Bone marrow (tissue), 2 donors: Measurements from ENCODE around the gene SDSL.

Experiments
- DNase-seq, 2 donors: peaks; one replicate each; lab custom pipeline; 2025; lab: John Stamatoyannopoulos, UW

The SDSL gene

GRCh38 chr12:113420996-113421595, 1.1 kb upstream of the SDSL start:
- no peak for DNase-seq

GRCh38 chr12:113422886-113423669, 898 bp downstream of the SDSL start:
- no peak for DNase-seq

GRCh38 chr12:113424456-113424855, 2.3 kb downstream of the SDSL start:
- DNase-seq = no peak

GRCh38 chr12:113424915-113425823, 3.0 kb downstream of the SDSL start:
- peak; percentile 25 to 41 for DNase-seq

- DNase-seq = no peak
These were observed 3.8 kb downstream of the SDSL start for GRCh38 chr12:113425960-113426453.

GRCh38 chr12:113427882-113428281, 5.7 kb downstream of the SDSL start:
- no peak for DNase-seq

GRCh38 chr12:113428482-113428881, 6.3 kb downstream of the SDSL start:
- DNase-seq = no peak

GRCh38 chr12:113432986-113433385, 10.8 kb downstream of the SDSL start:
- no peak for DNase-seq

GRCh38 chr12:113435367-113435766, 13.2 kb downstream of the SDSL start:
- DNase-seq = no peak

GRCh38 chr12:113436586-113436985, 14.4 kb downstream of the SDSL start:
- DNase-seq = no peak

- no peak for DNase-seq
These were observed 15.0 kb downstream of the SDSL start for GRCh38 chr12:113436993-113437728.

GRCh38 chr12:113437729-113438100, 15.5 kb downstream of the SDSL start:
- no peak for DNase-seq

- DNase-seq = no peak
These were observed 16.5 kb downstream of the SDSL start for GRCh38 chr12:113438523-113439300.

GRCh38 chr12:113439301-113439597, 17.1 kb downstream of the SDSL start:
- DNase-seq = no peak

- no peak for DNase-seq
These were observed 17.4 kb downstream of the SDSL start for GRCh38 chr12:113439606-113440030.

GRCh38 chr12:113440336-113440735, 18.2 kb downstream of the SDSL start:
- DNase-seq = no peak

GRCh38 chr12:113440947-113441782, 19.0 kb downstream of the SDSL start:
- no peak for DNase-seq

- DNase-seq = no peak
These were observed 20.9 kb downstream of the SDSL start for GRCh38 chr12:113443030-113443539.

- DNase-seq = peak in 1 of 2 donors; percentile 67
These were observed 23.5 kb downstream of the SDSL start for GRCh38 chr12:113445544-113446171.

GRCh38 chr12:113448873-113449272, 26.7 kb downstream of the SDSL start:
- DNase-seq = no peak
